Measurements from ENCODE around the gene NAV3.

DNA sequence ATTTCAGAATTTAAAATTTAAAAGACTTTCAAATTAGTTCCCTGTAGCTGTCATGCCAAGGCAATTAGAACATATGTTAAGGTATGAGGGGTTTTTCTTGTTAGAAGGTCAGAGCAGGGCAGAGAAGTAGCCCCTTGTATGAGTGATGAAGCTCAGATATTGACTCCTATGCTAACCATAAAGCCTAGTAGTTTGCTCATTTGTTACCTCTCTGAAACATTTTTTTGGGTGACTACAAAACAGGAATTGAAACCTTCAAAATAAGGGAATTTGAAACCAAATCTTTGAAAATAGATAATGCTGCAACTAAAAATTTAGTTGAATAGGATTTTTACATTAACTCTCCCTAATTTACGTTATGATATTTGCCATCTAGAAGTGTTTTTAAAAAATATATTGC is 333.5 kb downstream of the NAV3 start:
- TF ChIP-seq, protein P1, sequence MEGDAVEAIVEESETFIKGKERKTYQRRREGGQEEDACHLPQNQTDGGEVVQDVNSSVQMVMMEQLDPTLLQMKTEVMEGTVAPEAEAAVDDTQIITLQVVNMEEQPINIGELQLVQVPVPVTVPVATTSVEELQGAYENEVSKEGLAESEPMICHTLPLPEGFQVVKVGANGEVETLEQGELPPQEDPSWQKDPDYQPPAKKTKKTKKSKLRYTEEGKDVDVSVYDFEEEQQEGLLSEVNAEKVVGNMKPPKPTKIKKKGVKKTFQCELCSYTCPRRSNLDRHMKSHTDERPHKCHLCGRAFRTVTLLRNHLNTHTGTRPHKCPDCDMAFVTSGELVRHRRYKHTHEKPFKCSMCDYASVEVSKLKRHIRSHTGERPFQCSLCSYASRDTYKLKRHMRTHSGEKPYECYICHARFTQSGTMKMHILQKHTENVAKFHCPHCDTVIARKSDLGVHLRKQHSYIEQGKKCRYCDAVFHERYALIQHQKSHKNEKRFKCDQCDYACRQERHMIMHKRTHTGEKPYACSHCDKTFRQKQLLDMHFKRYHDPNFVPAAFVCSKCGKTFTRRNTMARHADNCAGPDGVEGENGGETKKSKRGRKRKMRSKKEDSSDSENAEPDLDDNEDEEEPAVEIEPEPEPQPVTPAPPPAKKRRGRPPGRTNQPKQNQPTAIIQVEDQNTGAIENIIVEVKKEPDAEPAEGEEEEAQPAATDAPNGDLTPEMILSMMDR (IDR thresholded peaks at IDR 0.05): no peak
- no peak for TF ChIP-seq POLR2AphosphoS5 (IDR thresholded peaks at IDR 0.05; ENCODE audit: low read depth, low read length)
- TF ChIP-seq JUND (IDR thresholded peaks at IDR 0.05): no peak
- no peak for TF ChIP-seq EZH2phosphoT487 (IDR thresholded peaks at IDR 0.05; ENCODE audit: borderline replicate concordance, low read depth)
- TF ChIP-seq SMC3 (IDR thresholded peaks at IDR 0.05; ENCODE audit: low read depth, low read length): no peak
- TF ChIP-seq EP300 (IDR thresholded peaks at IDR 0.05; ENCODE audit: borderline replicate concordance in 1 of 2, low read depth in 1 of 2, low read length in 1 of 2): no peak
- TF ChIP-seq, protein P2, sequence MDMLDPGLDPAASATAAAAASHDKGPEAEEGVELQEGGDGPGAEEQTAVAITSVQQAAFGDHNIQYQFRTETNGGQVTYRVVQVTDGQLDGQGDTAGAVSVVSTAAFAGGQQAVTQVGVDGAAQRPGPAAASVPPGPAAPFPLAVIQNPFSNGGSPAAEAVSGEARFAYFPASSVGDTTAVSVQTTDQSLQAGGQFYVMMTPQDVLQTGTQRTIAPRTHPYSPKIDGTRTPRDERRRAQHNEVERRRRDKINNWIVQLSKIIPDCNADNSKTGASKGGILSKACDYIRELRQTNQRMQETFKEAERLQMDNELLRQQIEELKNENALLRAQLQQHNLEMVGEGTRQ (IDR thresholded peaks at IDR 0.05; ENCODE audit: borderline replicate concordance, low read depth, low read length): no peak
- no peak for TF ChIP-seq NRF1 (IDR thresholded peaks at IDR 0.05; ENCODE audit: low read depth, low read length)
- no peak for TF ChIP-seq RFX5 (IDR thresholded peaks at IDR 0.05; ENCODE audit: low read length)
- TF ChIP-seq GABPA (IDR thresholded peaks at IDR 0.05; ENCODE audit: low read depth): no peak
- TF ChIP-seq TEAD4 (IDR thresholded peaks at IDR 0.05; ENCODE audit: borderline replicate concordance, insufficient read depth): no peak
- TF ChIP-seq, protein P3, sequence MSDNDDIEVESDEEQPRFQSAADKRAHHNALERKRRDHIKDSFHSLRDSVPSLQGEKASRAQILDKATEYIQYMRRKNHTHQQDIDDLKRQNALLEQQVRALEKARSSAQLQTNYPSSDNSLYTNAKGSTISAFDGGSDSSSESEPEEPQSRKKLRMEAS (IDR thresholded peaks at IDR 0.05; ENCODE audit: low read depth): no peak
- TF ChIP-seq NFIC (IDR thresholded peaks at IDR 0.05; ENCODE audit: borderline replicate concordance): no peak
- TF ChIP-seq CHD2 (IDR thresholded peaks at IDR 0.05; ENCODE audit: low read length, partially characterized antibody): no peak
